HepG2 (cell line): ENCODE results near the gene TECPR1. TPM values are rescaled to one million over a fixed set of nuclear protein-coding genes. Genes with fewer than 3 reads are reported as not detected.

Experiments
- ATM ChIP-seq: fragments of 450-650 bp; IDR thresholded peaks from 2 replicates; pipeline ENCODE4 v1.7.1; 2017; ENCODE audit warnings: mild to moderate bottlenecking, borderline replicate concordance
- FLYWCH1 ChIP-seq: sonication (generic); formaldehyde crosslinking; IDR thresholded peaks from 2 replicates; pipeline ENCODE4 v1.8.1; 2023; ENCODE audit warnings: mild to moderate bottlenecking, missing genetic modification reagents
- KDM4B ChIP-seq: sonication (generic); formaldehyde crosslinking; IDR thresholded peaks from 2 replicates; pipeline ENCODE4 v1.4.0; 2020; ENCODE audit warnings: missing genetic modification reagents
- KLF9 ChIP-seq: IDR thresholded peaks from 2 replicates; pipeline ENCODE4 v1.6.1; 2016; ENCODE audit warnings: low read depth
- MATR3 ChIP-seq: sonication (generic); formaldehyde crosslinking; IDR thresholded peaks from 2 replicates; pipeline ENCODE4 v1.4.0; 2020; ENCODE audit warnings: missing genetic modification reagents
- PHF8 ChIP-seq: sonication (generic); formaldehyde crosslinking; IDR thresholded peaks from 2 replicates; pipeline ENCODE4 v1.5.0; 2020; ENCODE audit warnings: missing genetic modification reagents
- RCOR2 ChIP-seq: IDR thresholded peaks from 2 replicates; pipeline ENCODE4 v1.6.1; 2016; ENCODE audit warnings: missing biosample characterization, missing genetic modification reagents
- SIN3B ChIP-seq: fragments of 150-350 bp; IDR thresholded peaks from 2 replicates; pipeline ENCODE4 v1.6.1; 2014; ENCODE audit warnings: low read length
- TAF15 ChIP-seq: fragments of 200-400 bp; formaldehyde crosslinking; IDR thresholded peaks from one replicate; pipeline ENCODE4 v1.6.1; 2018; ENCODE audit warnings: mild to moderate bottlenecking, low read depth, low read length; ENCODE audit not compliant: poor library complexity, severe bottlenecking
- TRIM24 ChIP-seq: sonication (generic); formaldehyde crosslinking; IDR thresholded peaks from 2 replicates; pipeline ENCODE4 v1.8.0; 2022; ENCODE audit warnings: mild to moderate bottlenecking, missing genetic modification reagents
- ZBTB3 ChIP-seq: sonication (generic); formaldehyde crosslinking; IDR thresholded peaks from 2 replicates; pipeline ENCODE4 v1.4.0; 2020; ENCODE audit warnings: low read depth, mild to moderate bottlenecking, moderate library complexity, missing genetic modification reagents, borderline replicate concordance
- ZBTB42 ChIP-seq: sonication (generic); formaldehyde crosslinking; IDR thresholded peaks from 2 replicates; pipeline ENCODE4 v1.5.0; 2020; ENCODE audit warnings: mild to moderate bottlenecking, missing genetic modification reagents
- ZNF251 ChIP-seq: sonication (generic); formaldehyde crosslinking; IDR thresholded peaks from 2 replicates; pipeline ENCODE4 v1.9.0; 2021; ENCODE audit warnings: mild to moderate bottlenecking, missing genetic modification reagents
- ZNF256 ChIP-seq: sonication (generic); formaldehyde crosslinking; conservative IDR thresholded peaks from 2 replicates; pipeline ENCODE4 v1.4.0; 2020; ENCODE audit warnings: missing genetic modification reagents
- ZNF282 ChIP-seq: fragments of 450-650 bp; IDR thresholded peaks from 2 replicates; pipeline ENCODE4 v1.6.1; 2018; ENCODE audit not compliant: partially characterized antibody
- ZNF350 ChIP-seq: sonication (generic); formaldehyde crosslinking; IDR thresholded peaks from 2 replicates; pipeline ENCODE4 v1.4.0; 2020; ENCODE audit warnings: mild to moderate bottlenecking, low read depth, missing genetic modification reagents, borderline replicate concordance
- ZNF546 ChIP-seq: sonication (generic); formaldehyde crosslinking; conservative IDR thresholded peaks from 2 replicates; pipeline ENCODE4 v1.8.1; 2023; ENCODE audit warnings: mild to moderate bottlenecking, missing genetic modification reagents
- ZNF619 ChIP-seq: sonication (generic); formaldehyde crosslinking; IDR thresholded peaks from 2 replicates; pipeline ENCODE4 v1.4.0; 2020; ENCODE audit warnings: mild to moderate bottlenecking, missing genetic modification reagents
- ZNF883 ChIP-seq: sonication (generic); formaldehyde crosslinking; IDR thresholded peaks from 2 replicates; pipeline ENCODE4 v1.5.1; 2020; ENCODE audit warnings: mild to moderate bottlenecking, missing genetic modification reagents; ENCODE audit errors: not compliant biosample characterization
- ZNF891 ChIP-seq: sonication (generic); formaldehyde crosslinking; IDR thresholded peaks from 2 replicates; pipeline ENCODE4 v1.5.0; 2020; ENCODE audit warnings: mild to moderate bottlenecking, missing genetic modification reagents
- ZSCAN12 ChIP-seq: sonication (generic); formaldehyde crosslinking; IDR thresholded peaks from 2 replicates; pipeline ENCODE4 v1.9.0; 2021; ENCODE audit warnings: mild to moderate bottlenecking, missing genetic modification reagents
- ZSCAN29 ChIP-seq: sonication (generic); formaldehyde crosslinking; conservative IDR thresholded peaks from 2 replicates; pipeline ENCODE4 v1.4.0; 2020; ENCODE audit warnings: mild to moderate bottlenecking, missing genetic modification reagents
- polyA plus RNA-seq, 8 experiments: library from polyadenylated mRNA; depleted of rRNA in 3 of 8; stranded (reverse) in 7 of 8; unstranded in 1 of 8; fragments of >200 nt; fragmentation: Illumina TruSeq in 4 of 8; extraction: Trizol in 4 of 8; gene quantifications; 2 replicates each; pipeline versions ENCODE4 v1.2.1 to v1.2.3, GENCODE V29; 2011 to 2016; ENCODE audit warnings: low read depth in 4 of 8, missing spikeins in 1 of 8, mixed read lengths in 1 of 8; ENCODE audit not compliant: insufficient read depth in 1 of 8
- total RNA-seq, 5 experiments: library from RNA; depleted of rRNA; stranded (reverse); fragments of >200 nt; fragmentation: Illumina TruSeq; extraction: Trizol; gene quantifications; 2 replicates each; pipeline ENCODE4 v1.2.3, GENCODE V29; 2016; ENCODE audit warnings: low read depth in 1 of 5
- TF ChIP-seq, protein P1 (sequence below): sonication (generic); formaldehyde crosslinking; IDR thresholded peaks from 2 replicates; pipeline ENCODE4 v1.8.0; 2022; ENCODE audit warnings: missing genetic modification reagents, mild to moderate bottlenecking, moderate library complexity, borderline replicate concordance
- TF ChIP-seq, protein P2 (sequence below): IDR thresholded peaks from 2 replicates; pipeline ENCODE4 v1.6.1; 2016
- TF ChIP-seq, protein P3 (sequence below): sonication (generic); formaldehyde crosslinking; conservative IDR thresholded peaks from 2 replicates; pipeline ENCODE4 v1.8.0; 2022; ENCODE audit warnings: missing genetic modification reagents
- TF ChIP-seq, protein P4 (sequence below): sonication (generic); formaldehyde crosslinking; IDR thresholded peaks from 2 replicates; pipeline ENCODE4 v1.9.0; 2021; ENCODE audit warnings: missing genetic modification reagents, borderline replicate concordance

Gene TECPR1
- total and polyA plus RNA-seq, 2 of the 13 experiments (the other 11 are each of a cell fraction or from before 2014, with no cell fraction given): 2.3 to 6.3 TPM

DNA sequence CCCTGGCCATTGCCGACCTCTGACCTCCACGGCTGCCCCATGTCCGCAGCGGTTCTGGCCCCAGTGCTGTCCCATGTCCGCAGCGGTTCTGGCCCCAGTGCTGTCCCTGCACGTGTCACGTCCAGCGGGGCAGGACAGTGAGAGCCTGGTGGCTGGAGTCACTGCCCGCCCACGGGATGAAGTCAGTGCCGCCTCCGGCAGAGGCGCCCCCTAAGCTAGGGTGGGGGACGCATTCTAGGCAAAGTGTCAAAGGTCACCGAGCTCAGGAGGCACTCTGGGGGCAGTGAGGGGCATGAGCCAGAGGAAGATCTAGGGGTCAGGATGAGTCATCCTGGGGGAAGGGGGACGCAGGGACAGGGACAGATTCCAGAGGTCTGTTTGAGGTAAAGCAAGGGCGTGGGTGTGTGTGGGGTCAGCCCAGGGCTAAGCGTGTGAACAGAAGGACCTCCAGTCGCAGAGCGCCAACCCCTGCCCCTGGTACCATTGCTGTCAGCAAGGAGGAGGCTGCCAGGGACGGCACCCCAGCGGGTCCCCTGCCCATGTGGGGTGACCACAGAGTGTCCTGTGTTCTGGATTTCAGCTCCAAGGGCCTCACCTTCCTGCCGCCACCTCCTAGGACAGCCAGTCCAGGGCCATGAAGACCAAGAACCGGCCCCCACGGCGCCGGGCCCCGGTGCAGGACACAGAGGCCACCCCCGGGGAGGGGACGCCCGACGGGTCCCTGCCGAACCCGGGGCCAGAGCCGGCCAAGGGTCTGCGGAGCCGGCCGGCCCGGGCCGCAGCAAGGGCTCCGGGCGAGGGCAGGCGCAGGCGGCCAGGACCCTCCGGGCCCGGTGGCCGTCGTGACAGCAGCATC is 40.1 kb downstream of the TECPR1 start (continued):
- TF ChIP-seq ZNF546 (CRISPR knock-in tag) (0 out of 2 replicates have a peak, but pooled peaks have one; percentile 43), SIN3B (no peak), PHF8 (CRISPR knock-in tag) (no peak; the same call in 1 of the 2 replicates), ZNF350 (CRISPR knock-in tag) (peak; percentile 60), ATM (no peak), ZNF891 (CRISPR knock-in tag) (peak; percentile 62; the same call in 1 of the 2 replicates), KLF9 (CRISPR knock-in tag) (no peak), FLYWCH1 (CRISPR knock-in tag) (no peak), ZNF282 (no peak), MATR3 (CRISPR knock-in tag) (no peak), ZNF883 (peak; percentile 34), KDM4B (CRISPR knock-in tag) (no peak; the same call in 1 of the 2 replicates), TAF15 (no peak), ZNF256 (CRISPR knock-in tag) (no peak), ZBTB3 (CRISPR knock-in tag) (no peak; the same call in 1 of the 2 replicates), TRIM24 (CRISPR knock-in tag) (0 out of 2 replicates have a peak, but pooled peaks have one; percentile 55), RCOR2 (CRISPR knock-in tag) (peak; percentile 73; the same call in 1 of the 2 replicates), ZBTB42 (CRISPR knock-in tag) (no peak), ZSCAN12 (no peak), ZNF251 (CRISPR knock-in tag) (no peak), ZNF619 (CRISPR knock-in tag) (no peak), ZSCAN29 (CRISPR knock-in tag) (no peak)
- TF ChIP-seq, protein P1, sequence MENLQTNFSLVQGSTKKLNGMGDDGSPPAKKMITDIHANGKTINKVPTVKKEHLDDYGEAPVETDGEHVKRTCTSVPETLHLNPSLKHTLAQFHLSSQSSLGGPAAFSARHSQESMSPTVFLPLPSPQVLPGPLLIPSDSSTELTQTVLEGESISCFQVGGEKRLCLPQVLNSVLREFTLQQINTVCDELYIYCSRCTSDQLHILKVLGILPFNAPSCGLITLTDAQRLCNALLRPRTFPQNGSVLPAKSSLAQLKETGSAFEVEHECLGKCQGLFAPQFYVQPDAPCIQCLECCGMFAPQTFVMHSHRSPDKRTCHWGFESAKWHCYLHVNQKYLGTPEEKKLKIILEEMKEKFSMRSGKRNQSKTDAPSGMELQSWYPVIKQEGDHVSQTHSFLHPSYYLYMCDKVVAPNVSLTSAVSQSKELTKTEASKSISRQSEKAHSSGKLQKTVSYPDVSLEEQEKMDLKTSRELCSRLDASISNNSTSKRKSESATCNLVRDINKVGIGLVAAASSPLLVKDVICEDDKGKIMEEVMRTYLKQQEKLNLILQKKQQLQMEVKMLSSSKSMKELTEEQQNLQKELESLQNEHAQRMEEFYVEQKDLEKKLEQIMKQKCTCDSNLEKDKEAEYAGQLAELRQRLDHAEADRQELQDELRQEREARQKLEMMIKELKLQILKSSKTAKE (CRISPR knock-in tag): peak; percentile 90
- TF ChIP-seq, protein P2, sequence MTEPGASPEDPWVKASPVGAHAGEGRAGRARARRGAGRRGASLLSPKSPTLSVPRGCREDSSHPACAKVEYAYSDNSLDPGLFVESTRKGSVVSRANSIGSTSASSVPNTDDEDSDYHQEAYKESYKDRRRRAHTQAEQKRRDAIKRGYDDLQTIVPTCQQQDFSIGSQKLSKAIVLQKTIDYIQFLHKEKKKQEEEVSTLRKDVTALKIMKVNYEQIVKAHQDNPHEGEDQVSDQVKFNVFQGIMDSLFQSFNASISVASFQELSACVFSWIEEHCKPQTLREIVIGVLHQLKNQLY (CRISPR knock-in tag): 0 out of 2 replicates have a peak, but pooled peaks have one; percentile 39
- TF ChIP-seq, protein P3, sequence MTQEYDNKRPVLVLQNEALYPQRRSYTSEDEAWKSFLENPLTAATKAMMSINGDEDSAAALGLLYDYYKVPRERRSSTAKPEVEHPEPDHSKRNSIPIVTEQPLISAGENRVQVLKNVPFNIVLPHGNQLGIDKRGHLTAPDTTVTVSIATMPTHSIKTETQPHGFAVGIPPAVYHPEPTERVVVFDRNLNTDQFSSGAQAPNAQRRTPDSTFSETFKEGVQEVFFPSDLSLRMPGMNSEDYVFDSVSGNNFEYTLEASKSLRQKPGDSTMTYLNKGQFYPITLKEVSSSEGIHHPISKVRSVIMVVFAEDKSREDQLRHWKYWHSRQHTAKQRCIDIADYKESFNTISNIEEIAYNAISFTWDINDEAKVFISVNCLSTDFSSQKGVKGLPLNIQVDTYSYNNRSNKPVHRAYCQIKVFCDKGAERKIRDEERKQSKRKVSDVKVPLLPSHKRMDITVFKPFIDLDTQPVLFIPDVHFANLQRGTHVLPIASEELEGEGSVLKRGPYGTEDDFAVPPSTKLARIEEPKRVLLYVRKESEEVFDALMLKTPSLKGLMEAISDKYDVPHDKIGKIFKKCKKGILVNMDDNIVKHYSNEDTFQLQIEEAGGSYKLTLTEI: no peak
- TF ChIP-seq, protein P4, sequence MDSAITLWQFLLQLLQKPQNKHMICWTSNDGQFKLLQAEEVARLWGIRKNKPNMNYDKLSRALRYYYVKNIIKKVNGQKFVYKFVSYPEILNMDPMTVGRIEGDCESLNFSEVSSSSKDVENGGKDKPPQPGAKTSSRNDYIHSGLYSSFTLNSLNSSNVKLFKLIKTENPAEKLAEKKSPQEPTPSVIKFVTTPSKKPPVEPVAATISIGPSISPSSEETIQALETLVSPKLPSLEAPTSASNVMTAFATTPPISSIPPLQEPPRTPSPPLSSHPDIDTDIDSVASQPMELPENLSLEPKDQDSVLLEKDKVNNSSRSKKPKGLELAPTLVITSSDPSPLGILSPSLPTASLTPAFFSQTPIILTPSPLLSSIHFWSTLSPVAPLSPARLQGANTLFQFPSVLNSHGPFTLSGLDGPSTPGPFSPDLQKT (CRISPR knock-in tag): no peak
